ENCODE data around the gene SMAGP. TPM values are rescaled to one million over a fixed set of nuclear protein-coding genes. Genes with fewer than 3 reads are reported as not detected.
"Not testable (repeated sequence)": the region's sequence is repeated elsewhere in the genome, so short reads cannot be mapped to it uniquely, and the experiment has no call there.

The SMAGP gene
- total RNA-seq, 1 experiment from 2014 or later: 2.3 TPM

GRCh38 chr12:51238510-51239334, 31.5 kb downstream of the SMAGP start, which contains the start of gene DAZAP2:
Gene DAZAP2, plus strand, starts transcription at chr12:51238826. Its CDS starts 82 bp downstream, at chr12:51238908.
- Histone ChIP-seq H3K9ac (ENCODE audit: low read length) (peak within 1 kb of the TSS; percentile 100), H2AFZ (ENCODE audit: low read length) (peak within 1 kb of the TSS; percentile 70), H3K36me3 (ENCODE audit: insufficient read depth, low read length) (peaks cover 16% of the 10 kb centered on the region; the same call in 1 of the 2 replicates), H3K27me3 (ENCODE audit: low read length) (no peaks in the 10 kb centered on the region), H3K4me2 (ENCODE audit: low read depth, low read length, poor library complexity, severe bottlenecking) (peak within 1 kb of the TSS; percentile 76), H3K27ac (ENCODE audit: low read length) (peak within 1 kb of the TSS; percentile 95), H4K20me1 (ENCODE audit: insufficient read depth, low read depth, low read length) (peaks cover 8% of the 10 kb centered on the region; the same call in 1 of the 2 replicates), H3K9me3 (ENCODE audit: low read length) (no peaks in the 10 kb centered on the region), H3K4me3 (ENCODE audit: low read length) (peak within 1 kb of the TSS; percentile 98), H3K79me2 (ENCODE audit: low read length) (peaks cover 25% of the 10 kb centered on the region), H3K9me2 (replicated peaks; ENCODE audit: insufficient read depth, low read length) (no peaks in the 10 kb centered on the region), H3K4me1 (ENCODE audit: low read length) (peaks cover 16% of the 10 kb centered on the region)
- DNase-seq: peak; percentile 98

- Histone ChIP-seq H3K36me3 (ENCODE audit: insufficient read depth, low read length) (peaks cover 14% of the 10 kb centered on the region; the same call in 1 of the 2 replicates), H3K9me3 (ENCODE audit: low read length) (no peaks in the 10 kb centered on the region), H3K9me2 (replicated peaks; ENCODE audit: insufficient read depth, low read length) (no peaks in the 10 kb centered on the region), H3K4me3 (ENCODE audit: low read length) (peak overlapping the region; percentile 98), H2AFZ (ENCODE audit: low read length) (peak overlapping the region; percentile 70), H3K4me1 (ENCODE audit: low read length) (peaks cover 16% of the 10 kb centered on the region), H4K20me1 (ENCODE audit: insufficient read depth, low read depth, low read length) (peaks cover 8% of the 10 kb centered on the region; the same call in 1 of the 2 replicates), H3K79me2 (ENCODE audit: low read length) (peaks cover 25% of the 10 kb centered on the region), H3K27ac (ENCODE audit: low read length) (no peak overlapping the region), H3K4me2 (ENCODE audit: low read depth, low read length, poor library complexity, severe bottlenecking) (peak overlapping the region; percentile 76), H3K9ac (ENCODE audit: low read length) (peak overlapping the region; percentile 68), H3K27me3 (ENCODE audit: low read length) (no peaks in the 10 kb centered on the region)
- no peak for DNase-seq
These were observed 32.1 kb downstream of the SMAGP start for GRCh38 chr12:51238037-51238509.

DNA sequence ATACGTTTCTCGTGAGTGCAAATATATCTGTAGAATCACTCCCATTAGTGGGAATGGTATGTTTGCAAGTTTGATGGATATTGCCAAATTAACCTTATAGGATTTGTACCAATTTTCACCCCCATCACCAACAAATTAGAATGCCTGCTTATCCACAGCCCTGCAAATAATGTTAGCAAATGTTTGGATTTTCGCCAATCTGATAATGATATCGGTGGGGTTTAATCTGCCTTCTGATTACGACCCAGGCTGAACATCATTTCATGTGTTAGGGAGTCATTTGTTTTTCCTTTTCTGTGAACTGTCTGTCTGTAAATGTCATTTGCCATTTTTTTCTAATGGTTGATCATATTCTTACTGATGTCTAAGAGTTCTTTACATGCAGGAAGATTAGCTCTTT, 35.7 kb downstream of the SMAGP start:
- H3K79me2 ChIP-seq (ENCODE audit: low read length): peaks cover 8% of the 10 kb centered on the region
- H3K36me3 ChIP-seq (ENCODE audit: insufficient read depth, low read length): no peaks in the 10 kb centered on the region
- H3K4me3 ChIP-seq (ENCODE audit: low read length): no peak overlapping the region
- DNase-seq: no peak
- no peak overlapping the region for H3K9ac ChIP-seq (ENCODE audit: low read length)
- no peaks in the 10 kb centered on the region for H4K20me1 ChIP-seq (ENCODE audit: insufficient read depth, low read depth, low read length)
- H3K4me2 ChIP-seq (ENCODE audit: low read depth, low read length, poor library complexity, severe bottlenecking): no peak overlapping the region
- peaks cover 6% of the 10 kb centered on the region for H3K4me1 ChIP-seq (ENCODE audit: low read length)
- no peaks in the 10 kb centered on the region for H3K9me3 ChIP-seq (ENCODE audit: low read length)
- H2AFZ ChIP-seq (ENCODE audit: low read length): no peak overlapping the region
- no peaks in the 10 kb centered on the region for H3K27me3 ChIP-seq (ENCODE audit: low read length)
- no peak overlapping the region for H3K27ac ChIP-seq (ENCODE audit: low read length)
- no peaks in the 10 kb centered on the region for H3K9me2 ChIP-seq (replicated peaks; ENCODE audit: insufficient read depth, low read length)

- no peaks in the 10 kb centered on the region for H3K9me3 ChIP-seq (ENCODE audit: low read length)
- H3K36me3 ChIP-seq (ENCODE audit: insufficient read depth, low read length): no peaks in the 10 kb centered on the region
- no peaks in the 10 kb centered on the region for H3K4me1 ChIP-seq (ENCODE audit: low read length)
- no peaks in the 10 kb centered on the region for H3K9me2 ChIP-seq (replicated peaks; ENCODE audit: insufficient read depth, low read length)
- H4K20me1 ChIP-seq (ENCODE audit: insufficient read depth, low read depth, low read length): no peaks in the 10 kb centered on the region
- DNase-seq: no peak
- H2AFZ ChIP-seq (ENCODE audit: low read length): no peak overlapping the region
- H3K4me2 ChIP-seq (ENCODE audit: low read depth, low read length, poor library complexity, severe bottlenecking): no peak overlapping the region
- no peak overlapping the region for H3K27ac ChIP-seq (ENCODE audit: low read length)
- H3K79me2 ChIP-seq (ENCODE audit: low read length): no peaks in the 10 kb centered on the region
- no peak overlapping the region for H3K4me3 ChIP-seq (ENCODE audit: low read length)
- no peak overlapping the region for H3K9ac ChIP-seq (ENCODE audit: low read length)
- no peaks in the 10 kb centered on the region for H3K27me3 ChIP-seq (ENCODE audit: low read length)
These were observed 37.6 kb downstream of the SMAGP start for GRCh38 chr12:51232642-51233041.

DNA sequence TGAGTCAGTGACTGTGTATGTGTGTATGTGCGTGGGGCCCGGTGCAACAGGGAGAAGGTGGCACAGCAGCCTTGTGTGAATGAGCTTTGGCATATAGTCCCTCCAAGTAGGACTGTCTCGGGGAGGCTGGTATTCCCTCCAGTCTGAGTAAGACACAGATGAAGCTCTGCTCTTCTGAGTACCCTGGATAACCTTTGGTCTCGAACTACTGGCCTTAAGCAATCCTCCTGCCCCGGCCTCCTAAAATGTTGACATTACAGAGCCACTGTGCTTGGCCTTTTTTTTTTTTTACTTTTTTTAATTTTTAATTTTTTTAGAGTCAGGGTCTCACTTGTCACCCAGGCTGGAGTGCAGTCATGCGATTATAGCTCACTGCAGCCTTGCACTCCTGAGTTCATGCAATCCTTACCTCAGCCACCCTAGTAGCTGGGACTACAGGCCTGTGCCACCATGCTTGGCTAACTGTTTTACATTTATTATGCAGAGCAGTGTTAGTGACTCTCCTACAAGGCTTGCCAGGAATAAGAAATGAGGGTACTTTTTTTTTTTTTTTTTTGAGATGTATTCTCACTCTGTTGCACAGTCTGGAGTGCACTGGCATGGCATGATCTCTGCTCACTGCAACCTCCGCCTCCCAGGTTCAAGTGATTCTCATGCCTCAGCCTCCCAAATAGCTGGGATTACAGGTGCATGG, 41.0 kb downstream of the SMAGP start:
- no peaks in the 10 kb centered on the region for H3K79me2 ChIP-seq (ENCODE audit: low read length)
- H2AFZ ChIP-seq (ENCODE audit: low read length): no peak overlapping the region
- H3K4me3 ChIP-seq (ENCODE audit: low read length): no peak overlapping the region
- no peaks in the 10 kb centered on the region for H3K36me3 ChIP-seq (ENCODE audit: insufficient read depth, low read length)
- H3K27me3 ChIP-seq (ENCODE audit: low read length): no peaks in the 10 kb centered on the region
- H3K27ac ChIP-seq (ENCODE audit: low read length): no peak overlapping the region
- DNase-seq: no peak
- H3K9ac ChIP-seq (ENCODE audit: low read length): no peak overlapping the region
- H3K4me2 ChIP-seq (ENCODE audit: low read depth, low read length, poor library complexity, severe bottlenecking): no peak overlapping the region
- H3K4me1 ChIP-seq (ENCODE audit: low read length): no peaks in the 10 kb centered on the region
- H3K9me2 ChIP-seq (replicated peaks; ENCODE audit: insufficient read depth, low read length): no peaks in the 10 kb centered on the region
- H3K9me3 ChIP-seq (ENCODE audit: low read length): no peaks in the 10 kb centered on the region
- no peaks in the 10 kb centered on the region for H4K20me1 ChIP-seq (ENCODE audit: insufficient read depth, low read depth, low read length)

DNA sequence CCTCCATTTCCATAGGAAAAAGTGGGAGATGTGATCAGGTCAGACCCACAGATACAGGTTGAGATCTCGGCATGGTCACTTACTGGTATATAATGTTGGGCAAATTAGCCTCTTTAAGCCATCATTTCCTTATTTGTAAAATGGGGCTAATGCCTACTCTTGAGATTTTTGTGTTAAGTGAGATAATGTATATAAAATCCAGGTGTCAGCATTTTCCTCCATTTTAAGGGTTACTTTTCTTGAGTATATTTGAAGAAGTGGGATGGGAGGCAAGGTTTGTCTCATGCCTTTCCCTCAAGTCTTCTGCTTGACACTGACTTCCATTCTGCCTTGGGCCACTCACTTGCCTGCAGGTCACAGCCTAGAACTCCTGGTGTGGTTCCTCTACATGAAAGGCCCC, 42.3 kb downstream of the SMAGP start:
- H3K27ac ChIP-seq (ENCODE audit: low read length): no peak overlapping the region
- no peaks in the 10 kb centered on the region for H4K20me1 ChIP-seq (ENCODE audit: insufficient read depth, low read depth, low read length)
- H3K36me3 ChIP-seq (ENCODE audit: insufficient read depth, low read length): no peaks in the 10 kb centered on the region
- H3K4me2 ChIP-seq (ENCODE audit: low read depth, low read length, poor library complexity, severe bottlenecking): no peak overlapping the region
- H3K9me3 ChIP-seq (ENCODE audit: low read length): no peaks in the 10 kb centered on the region
- no peaks in the 10 kb centered on the region for H3K79me2 ChIP-seq (ENCODE audit: low read length)
- no peak overlapping the region for H3K9ac ChIP-seq (ENCODE audit: low read length)
- no peak overlapping the region for H2AFZ ChIP-seq (ENCODE audit: low read length)
- H3K9me2 ChIP-seq (replicated peaks; ENCODE audit: insufficient read depth, low read length): no peaks in the 10 kb centered on the region
- H3K27me3 ChIP-seq (ENCODE audit: low read length): no peaks in the 10 kb centered on the region
- no peak overlapping the region for H3K4me3 ChIP-seq (ENCODE audit: low read length)
- H3K4me1 ChIP-seq (ENCODE audit: low read length): no peaks in the 10 kb centered on the region
- no peak for DNase-seq

- H4K20me1 ChIP-seq (ENCODE audit: insufficient read depth, low read depth, low read length); H3K27me3 ChIP-seq (ENCODE audit: low read length); H3K4me3 ChIP-seq (ENCODE audit: low read length); H3K9me2 ChIP-seq (replicated peaks; ENCODE audit: insufficient read depth, low read length); H3K36me3 ChIP-seq (ENCODE audit: insufficient read depth, low read length); H3K9me3 ChIP-seq (ENCODE audit: low read length); DNase-seq; H3K79me2 ChIP-seq (ENCODE audit: low read length); H2AFZ ChIP-seq (ENCODE audit: low read length); H3K27ac ChIP-seq (ENCODE audit: low read length); H3K4me2 ChIP-seq (ENCODE audit: low read depth, low read length, poor library complexity, severe bottlenecking); H3K9ac ChIP-seq (ENCODE audit: low read length); H3K4me1 ChIP-seq (ENCODE audit: low read length): not testable (repeated sequence)
These were observed 43.1 kb downstream of the SMAGP start for GRCh38 chr12:51227112-51227511.

GRCh38 chr12:51225771-51226170, 44.4 kb downstream of the SMAGP start:
- Histone ChIP-seq H2AFZ (ENCODE audit: low read length) (no peak overlapping the region), H3K27ac (ENCODE audit: low read length) (no peak overlapping the region), H3K9me3 (ENCODE audit: low read length) (no peaks in the 10 kb centered on the region), H3K9ac (ENCODE audit: low read length) (no peak overlapping the region), H3K4me3 (ENCODE audit: low read length) (no peak overlapping the region), H3K4me2 (ENCODE audit: low read depth, low read length, poor library complexity, severe bottlenecking) (no peak overlapping the region), H3K27me3 (ENCODE audit: low read length) (no peaks in the 10 kb centered on the region), H3K36me3 (ENCODE audit: insufficient read depth, low read length) (no peaks in the 10 kb centered on the region), H3K79me2 (ENCODE audit: low read length) (no peaks in the 10 kb centered on the region), H4K20me1 (ENCODE audit: insufficient read depth, low read depth, low read length) (no peaks in the 10 kb centered on the region), H3K4me1 (ENCODE audit: low read length) (no peaks in the 10 kb centered on the region), H3K9me2 (replicated peaks; ENCODE audit: insufficient read depth, low read length) (no peaks in the 10 kb centered on the region)
- no peak for DNase-seq

Measured in Karpas-422 (cell line).